HG03066 (cell line): ENCODE data around the gene KLHL17.
"Not testable (repeated sequence)": the region's sequence is repeated elsewhere in the genome, so short reads cannot be mapped to it uniquely, and the experiment has no call there.

Source experiments
- ATAC-seq: cut with Tn5 transposase; IDR thresholded peaks from one replicate; pipeline ENCODE4 v1.9.1; 2021; ENCODE audit warnings: low read depth; ENCODE audit not compliant: unreplicated experiment

Gene KLHL17

DNA sequence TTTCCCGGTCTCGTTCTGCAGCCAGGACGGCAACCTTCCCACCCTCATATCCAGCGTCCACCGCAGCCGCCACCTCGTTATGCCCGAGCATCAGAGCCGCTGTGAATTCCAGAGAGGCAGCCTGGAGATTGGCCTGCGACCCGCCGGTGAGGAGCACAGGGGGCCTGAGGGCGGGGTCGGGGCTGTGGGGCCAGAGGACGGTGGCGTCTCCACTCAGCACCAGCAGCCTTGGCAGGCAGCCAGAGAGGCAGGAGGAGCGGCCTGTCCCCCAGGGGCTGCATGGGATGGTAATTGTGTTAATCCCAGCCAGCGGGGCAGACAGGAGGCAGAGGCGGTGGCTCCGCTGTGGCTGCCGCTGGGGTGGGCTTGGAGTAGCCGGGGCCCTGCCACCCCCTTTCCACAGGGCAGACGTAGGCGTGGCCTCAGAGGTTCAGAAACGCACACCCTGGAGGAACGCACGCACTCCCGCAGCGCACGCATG lies 24.6 kb upstream of the KLHL17 start:
- no peak for ATAC-seq

- no peak for ATAC-seq
Measured at GRCh38 chr1:936348-937264, 23.8 kb upstream of the KLHL17 start.

- ATAC-seq: no peak
Measured at GRCh38 chr1:937521-937920, 22.9 kb upstream of the KLHL17 start.

- ATAC-seq: no peak
Measured at GRCh38 chr1:938088-938683, 22.2 kb upstream of the KLHL17 start.

DNA sequence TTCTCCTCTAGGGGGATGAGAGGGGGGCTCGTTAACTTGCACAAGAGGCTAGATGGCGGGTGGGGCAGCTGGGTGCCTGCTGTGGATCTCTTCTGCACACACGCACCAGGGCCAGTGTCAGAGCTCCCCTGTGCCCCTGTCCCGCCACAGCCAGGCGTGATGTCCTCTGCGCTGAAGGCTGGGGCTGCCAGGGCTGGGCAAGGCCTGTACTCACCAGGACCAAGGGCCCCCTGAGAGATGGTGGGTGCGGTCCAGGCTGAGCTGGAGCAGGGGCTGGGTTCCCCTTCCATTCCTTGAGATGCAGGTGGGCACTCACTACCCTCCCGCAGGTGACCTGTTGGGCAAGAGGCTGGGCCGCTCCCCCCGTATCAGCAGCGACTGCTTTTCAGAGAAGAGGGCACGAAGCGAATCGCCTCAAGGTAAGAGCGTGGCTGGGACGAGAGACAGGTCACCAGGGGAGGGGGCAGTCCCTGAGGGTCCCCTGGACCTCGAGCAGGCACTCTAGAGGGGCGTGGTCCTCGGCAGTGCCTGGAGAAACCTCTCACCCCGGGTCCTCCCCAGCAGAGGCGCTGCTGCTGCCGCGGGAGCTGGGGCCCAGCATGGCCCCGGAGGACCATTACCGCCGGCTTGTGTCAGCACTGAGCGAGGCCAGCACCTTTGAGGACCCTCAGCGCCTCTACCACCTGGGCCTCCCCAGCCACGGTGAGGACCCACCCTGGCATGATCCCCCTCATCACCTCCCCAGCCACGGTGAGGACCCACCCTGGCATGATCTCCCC lies 21.5 kb upstream of the KLHL17 start:
- no peak for ATAC-seq

- ATAC-seq: no peak
Measured at GRCh38 chr1:939511-940106, 20.8 kb upstream of the KLHL17 start.

- ATAC-seq: no peak
Measured at GRCh38 chr1:940107-941014, 20.0 kb upstream of the KLHL17 start.

- no peak for ATAC-seq
Measured at GRCh38 chr1:941015-941587, 19.3 kb upstream of the KLHL17 start.

GRCh38 chr1:941588-942383 lies 18.6 kb upstream of the KLHL17 start:
- no peak for ATAC-seq

DNA sequence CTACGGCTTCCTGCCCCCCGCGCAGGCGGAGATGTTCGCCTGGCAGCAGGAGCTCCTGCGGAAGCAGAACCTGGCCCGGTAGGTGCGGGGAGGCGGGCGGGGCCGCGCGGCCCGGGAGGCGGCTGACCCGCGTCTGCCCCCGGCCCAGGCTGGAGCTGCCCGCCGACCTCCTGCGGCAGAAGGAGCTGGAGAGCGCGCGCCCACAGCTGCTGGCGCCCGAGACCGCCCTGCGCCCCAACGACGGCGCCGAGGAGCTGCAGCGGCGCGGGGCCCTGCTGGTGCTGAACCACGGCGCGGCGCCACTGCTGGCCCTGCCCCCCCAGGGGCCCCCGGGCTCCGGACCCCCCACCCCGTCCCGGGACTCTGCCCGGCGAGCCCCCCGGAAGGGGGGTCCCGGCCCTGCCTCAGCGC lies 18.0 kb upstream of the KLHL17 start:
- no peak for ATAC-seq

DNA sequence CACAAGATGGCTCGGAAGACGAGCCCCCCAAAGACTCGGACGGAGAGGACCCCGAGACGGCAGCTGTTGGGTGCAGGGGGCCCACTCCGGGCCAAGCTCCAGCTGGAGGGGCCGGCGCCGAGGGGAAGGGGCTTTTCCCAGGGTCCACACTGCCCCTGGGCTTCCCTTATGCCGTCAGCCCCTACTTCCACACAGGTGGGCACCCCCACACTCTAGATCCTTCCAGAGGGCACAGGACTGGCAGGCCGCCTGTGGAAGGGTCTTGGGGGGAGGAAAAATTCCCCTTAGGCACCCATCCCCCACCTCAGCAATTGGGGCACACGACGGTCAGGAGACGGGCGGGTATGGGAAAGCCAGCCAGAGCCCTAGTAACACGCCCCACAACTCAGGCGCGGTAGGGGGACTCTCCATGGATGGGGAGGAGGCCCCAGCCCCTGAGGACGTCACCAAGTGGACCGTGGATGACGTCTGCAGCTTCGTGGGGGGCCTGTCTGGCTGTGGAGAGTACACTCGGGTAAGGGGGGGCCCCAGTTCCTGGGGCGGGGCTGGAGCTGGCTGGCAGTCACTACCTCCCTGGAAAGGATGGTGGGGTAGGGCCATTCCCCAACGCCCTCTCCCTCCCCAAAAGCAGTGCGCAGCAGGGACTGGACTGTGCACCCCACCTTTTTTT lies 17.4 kb upstream of the KLHL17 start:
- no peak for ATAC-seq

- no peak for ATAC-seq
Measured at GRCh38 chr1:943545-944340, 16.6 kb upstream of the KLHL17 start.

GRCh38 chr1:944341-945325 lies 15.8 kb upstream of the KLHL17 start:
- no peak for ATAC-seq

DNA sequence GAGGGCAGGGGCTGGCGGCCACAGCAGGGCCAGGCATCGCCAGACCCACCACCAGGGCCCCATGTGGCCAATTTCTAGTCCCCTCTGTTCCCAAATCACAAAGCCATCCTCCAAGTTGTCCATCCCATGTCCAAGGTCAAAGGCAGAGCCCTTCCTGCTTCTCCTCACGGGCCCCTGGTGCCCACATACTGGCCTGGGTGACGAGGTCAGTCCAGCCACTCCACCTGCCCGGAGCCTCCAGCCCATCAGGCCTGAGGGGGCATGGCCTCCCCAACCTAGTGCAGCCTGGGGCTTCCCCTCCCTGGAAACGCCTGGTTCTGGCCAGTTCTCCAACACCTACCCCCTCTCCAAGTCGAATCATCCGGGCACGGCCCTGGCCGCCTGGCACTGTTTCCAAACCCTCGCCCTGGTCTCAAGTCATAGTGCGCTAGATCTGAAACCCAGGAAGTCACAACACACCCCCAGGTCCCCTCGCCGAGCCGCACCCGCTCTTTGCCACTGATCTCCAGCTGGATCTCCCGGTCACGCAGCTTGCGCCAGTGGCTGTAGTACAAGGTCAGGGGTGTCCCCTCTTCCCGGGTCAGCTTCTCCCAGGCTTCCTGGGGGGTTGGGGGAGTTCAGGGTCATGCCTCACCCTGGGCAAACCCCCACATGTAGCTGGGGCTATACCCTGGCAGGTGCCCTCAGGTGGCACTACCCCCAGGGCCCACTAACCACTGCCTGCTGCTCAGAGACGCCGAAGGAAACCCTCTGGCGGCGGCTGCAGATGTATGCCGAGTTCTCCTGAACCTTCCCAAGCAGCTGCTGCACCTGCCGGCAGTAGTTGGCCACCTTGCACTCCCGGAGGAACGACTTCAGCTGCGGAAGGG lies 14.5 kb upstream of the KLHL17 start:
- ATAC-seq: no peak

DNA sequence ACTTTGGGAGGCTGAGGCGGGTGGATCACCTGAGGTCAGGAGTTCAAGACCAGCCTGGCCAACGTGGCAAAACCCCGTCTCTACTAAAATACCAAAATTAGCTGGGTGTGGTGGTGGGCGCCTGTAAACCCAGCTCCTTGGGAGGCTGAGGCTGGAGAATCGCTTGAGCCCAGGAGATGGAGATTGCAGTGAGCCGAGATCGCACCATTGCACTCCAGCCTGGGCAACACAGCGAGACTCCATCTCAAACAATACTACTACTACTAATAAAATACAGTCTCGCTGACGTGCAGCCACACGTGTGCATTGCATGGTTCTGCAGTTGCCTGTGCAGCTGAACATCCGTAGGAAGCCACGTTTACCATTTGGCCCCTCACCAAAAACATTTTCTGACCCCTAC lies 13.6 kb upstream of the KLHL17 start:
- ATAC-seq: not testable (repeated sequence)
